ENCODE data around the gene FPGS.

Gene FPGS

GRCh38 chr9:127770583-127770904 lies 32.1 kb upstream of the FPGS start:
- in situ Hi-C loops (cut with MboI; ENCODE audit: low sequenced_read_pairs) = no loop called here

GRCh38 chr9:127770905-127771569 lies 31.6 kb upstream of the FPGS start:
- in situ Hi-C loops (cut with MboI; ENCODE audit: low sequenced_read_pairs) = no loop called here

DNA sequence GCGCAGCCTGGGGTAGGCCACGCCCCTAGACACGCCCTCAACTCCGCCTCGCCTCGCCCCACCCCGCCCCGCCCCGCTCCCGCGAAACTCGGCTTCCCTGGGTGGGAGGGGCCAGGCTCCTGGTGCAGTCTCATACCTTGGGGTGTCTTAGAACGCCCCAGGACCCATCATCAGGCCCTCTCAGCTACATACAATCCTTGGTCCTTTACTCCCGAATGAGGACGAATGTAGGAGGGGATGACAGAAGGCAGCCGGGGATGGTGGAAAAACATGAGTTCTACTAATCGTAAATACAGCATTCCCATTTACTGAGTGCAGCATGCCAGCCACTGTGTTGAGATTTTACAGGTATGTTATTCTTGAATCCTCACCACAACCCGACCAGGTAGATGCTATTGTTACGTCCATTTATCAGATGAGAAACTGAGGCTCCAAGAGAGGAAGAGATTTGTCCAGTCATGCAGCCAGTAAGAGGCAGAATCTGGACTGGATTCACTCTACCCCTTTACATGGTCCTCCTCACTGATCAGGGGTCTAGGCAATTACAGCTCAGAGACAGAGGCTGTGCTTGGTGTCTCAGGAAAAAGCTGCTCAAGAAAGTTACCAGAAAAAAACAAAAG lies 31.0 kb upstream of the FPGS start:
- in situ Hi-C loops (cut with MboI; ENCODE audit: low sequenced_read_pairs) = no loop called here

DNA sequence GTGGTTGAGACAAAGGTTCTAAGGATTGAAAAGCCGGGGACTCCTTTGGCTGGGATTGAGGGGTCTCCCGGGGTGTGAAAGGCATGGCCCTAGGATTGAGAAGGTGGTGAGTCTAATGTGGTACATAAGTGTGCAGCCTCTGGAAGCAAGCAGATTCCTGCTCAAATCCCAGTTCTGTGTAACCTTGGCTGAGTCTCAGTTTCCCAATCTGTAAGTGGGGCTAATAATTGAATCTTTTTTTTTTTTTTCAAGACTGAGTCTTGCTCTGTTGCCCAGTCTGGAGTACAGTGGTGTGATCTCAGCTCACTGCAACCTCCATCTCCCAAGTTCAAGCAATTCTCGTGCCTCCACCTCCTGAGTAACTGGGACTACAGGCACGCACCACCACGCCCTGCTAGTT lies 30.1 kb upstream of the FPGS start:
- in situ Hi-C loops (cut with MboI; ENCODE audit: low sequenced_read_pairs) = no loop called here

DNA sequence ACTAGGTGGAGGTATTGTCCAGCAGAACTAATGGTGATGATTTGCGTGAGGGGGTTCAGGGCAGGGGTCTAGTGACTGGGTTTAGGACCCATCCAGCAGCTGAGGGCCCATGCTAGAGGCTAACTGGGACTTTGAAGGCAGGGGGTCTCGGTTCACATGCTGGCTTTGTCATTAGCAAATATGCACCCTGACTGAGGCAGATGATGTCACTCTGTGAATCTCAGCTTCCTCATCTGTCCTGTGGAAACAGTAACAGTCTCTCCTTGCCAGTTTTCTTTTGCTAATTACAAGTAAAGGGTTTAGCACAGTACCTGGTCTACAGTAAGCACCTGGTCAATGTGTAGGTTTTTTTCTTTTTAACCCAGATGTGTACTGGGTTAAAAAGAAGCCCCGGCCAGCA lies 29.4 kb upstream of the FPGS start:
- in situ Hi-C loops (cut with MboI; ENCODE audit: low sequenced_read_pairs) = no loop called here

GRCh38 chr9:127773981-127774380 lies 28.7 kb upstream of the FPGS start:
- in situ Hi-C loops (cut with MboI; ENCODE audit: low sequenced_read_pairs) = no loop called here

- in situ Hi-C loops (cut with MboI; ENCODE audit: low sequenced_read_pairs) = no loop called here
Observed at GRCh38 chr9:127776195-127776923, 26.3 kb upstream of the FPGS start.

DNA sequence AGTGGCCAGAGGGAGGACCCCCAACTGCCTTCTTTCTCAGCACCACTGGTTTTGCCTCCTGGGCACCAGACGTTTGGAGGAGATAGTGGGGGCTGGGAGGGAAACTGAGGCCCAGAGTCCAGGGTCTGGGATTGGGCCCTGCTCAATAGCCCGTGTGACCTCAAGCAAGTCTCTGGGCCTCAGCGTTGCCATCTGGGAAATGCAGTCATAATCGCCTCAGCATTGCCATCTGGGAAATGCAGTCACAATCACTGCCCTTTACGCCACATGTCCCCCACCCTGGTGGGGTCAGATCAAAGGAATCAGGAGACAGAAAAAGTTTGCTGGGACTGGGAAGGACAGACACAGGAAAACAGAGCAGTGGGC lies 25.8 kb upstream of the FPGS start:
- in situ Hi-C loops (cut with MboI; ENCODE audit: low sequenced_read_pairs) = no loop called here

DNA sequence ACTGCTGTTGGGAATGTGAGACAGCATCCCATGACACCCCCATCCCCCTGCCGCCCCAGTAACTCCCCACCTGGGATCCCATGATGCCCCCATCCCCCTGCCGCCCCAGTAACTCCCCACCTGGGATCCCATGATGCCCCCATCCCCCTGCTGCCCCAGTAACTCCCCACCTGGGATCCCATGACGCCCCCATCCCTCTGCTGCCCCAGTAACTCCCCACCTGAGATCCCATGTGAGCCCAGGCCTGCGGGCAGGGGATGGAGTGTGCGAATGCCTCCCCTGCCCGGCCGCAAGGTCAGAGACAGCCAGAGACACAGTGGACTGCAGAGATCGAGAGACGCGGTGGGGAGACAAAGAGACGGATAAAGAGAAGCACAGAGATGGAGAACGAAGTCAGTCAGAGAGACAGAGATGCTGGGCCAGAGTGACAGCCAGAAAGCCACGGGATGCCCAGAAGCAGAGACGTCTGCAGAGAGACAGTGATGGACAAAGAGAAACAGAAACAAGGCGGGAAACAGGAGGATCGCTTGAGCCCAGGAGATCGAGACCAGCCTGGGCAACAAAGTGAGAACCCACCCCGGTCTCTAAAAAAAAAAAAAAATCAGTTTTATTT lies 25.2 kb upstream of the FPGS start:
- in situ Hi-C loops (cut with MboI; ENCODE audit: low sequenced_read_pairs) = no loop called here

DNA sequence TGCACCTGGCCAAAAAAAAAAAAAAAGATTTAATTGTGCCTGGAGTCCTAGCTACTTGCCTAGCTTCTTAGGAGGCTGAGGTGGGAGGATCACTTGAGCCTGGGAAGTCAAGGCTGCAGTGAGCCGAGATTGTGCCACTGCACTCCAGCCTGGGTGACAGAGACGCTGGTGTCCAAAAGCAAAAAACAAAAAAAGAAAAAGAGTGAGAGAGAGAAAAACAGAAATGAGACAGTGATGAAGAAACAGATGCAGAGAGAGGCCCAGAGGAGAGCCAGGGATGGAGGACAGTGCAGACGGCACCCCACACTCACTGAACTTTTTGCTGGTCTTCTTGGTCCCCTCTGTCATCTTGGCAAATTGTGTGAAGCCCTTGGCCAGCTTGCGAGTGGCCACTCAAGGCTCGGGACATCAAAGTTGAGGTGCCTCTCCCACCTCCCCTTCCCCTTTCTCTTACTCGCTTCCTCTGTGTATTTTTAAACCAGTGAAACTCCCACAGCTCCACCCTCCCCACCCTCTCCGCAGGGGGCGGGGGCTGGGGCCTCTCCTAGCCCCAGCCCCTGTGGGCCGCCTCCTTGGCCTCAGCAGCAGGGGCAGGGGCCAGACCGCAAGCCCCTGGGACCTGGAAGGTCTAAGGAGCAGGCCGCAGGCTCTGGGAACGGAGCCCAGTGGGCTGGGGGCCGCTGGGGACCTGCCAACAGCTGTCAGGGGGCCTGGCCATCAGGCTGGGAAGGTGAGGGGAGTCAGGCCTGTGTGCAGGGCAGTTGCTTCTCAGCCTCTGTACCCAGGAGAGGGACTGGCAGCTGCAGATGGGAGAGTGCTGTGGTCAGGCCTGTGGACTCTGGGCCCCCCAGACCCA lies 24.2 kb upstream of the FPGS start, which contains the start of gene SH2D3C:
Gene SH2D3C (minus strand): TSS at position 387 of the 856 bp plus-strand sequence. CDS start 39 bp downstream, at position 348.
- in situ Hi-C loops (cut with MboI; ENCODE audit: low sequenced_read_pairs) = no loop called here

DNA sequence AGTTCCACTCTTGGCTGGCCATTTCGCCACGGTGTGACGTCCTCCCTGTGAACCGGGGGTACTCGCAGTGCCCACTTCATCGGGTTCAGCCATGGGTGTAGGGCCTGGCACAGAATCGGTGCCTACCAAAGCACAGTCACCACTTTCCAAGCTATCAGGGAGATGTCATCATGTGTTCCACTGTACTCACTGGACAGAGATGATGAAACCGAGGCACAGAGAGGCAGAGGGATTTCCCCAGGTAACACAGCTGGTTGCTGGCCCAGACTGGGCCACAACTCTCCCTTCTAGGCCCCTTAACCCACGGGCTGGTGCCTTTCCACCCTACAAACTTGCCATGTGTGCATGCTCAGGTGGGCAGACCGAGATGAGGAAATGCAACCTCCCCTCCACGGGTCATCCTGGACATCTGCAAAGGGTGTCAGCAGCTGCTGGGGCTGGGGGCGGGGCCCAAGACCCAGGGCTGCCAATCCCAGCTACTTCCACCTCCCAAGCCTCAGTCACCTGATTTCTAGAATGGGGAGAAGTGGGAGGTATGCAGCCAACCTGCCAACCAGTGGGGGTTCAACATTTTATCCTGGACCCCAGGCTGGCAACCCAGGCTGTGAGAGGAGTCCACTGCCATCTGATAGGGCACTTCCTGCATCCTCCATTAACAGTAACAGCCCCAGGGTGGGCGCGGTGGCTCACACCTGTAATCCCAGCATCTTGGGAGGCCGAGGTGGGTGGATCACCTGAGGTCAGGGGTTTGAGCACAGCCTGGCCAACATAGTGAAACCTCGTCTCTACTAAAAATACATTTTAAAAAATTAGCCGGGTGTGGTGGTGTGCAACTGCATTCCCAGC lies 23.3 kb upstream of the FPGS start:
- in situ Hi-C loops (cut with MboI; ENCODE audit: low sequenced_read_pairs) = no loop called here

GRCh38 chr9:127780126-127780885 lies 22.4 kb upstream of the FPGS start:
- in situ Hi-C loops (cut with MboI; ENCODE audit: low sequenced_read_pairs) = loop anchor here (5.0 kb wide), 1 partner anchor 43 kb away; the partner anchor contains the start of gene TOR2A

DNA sequence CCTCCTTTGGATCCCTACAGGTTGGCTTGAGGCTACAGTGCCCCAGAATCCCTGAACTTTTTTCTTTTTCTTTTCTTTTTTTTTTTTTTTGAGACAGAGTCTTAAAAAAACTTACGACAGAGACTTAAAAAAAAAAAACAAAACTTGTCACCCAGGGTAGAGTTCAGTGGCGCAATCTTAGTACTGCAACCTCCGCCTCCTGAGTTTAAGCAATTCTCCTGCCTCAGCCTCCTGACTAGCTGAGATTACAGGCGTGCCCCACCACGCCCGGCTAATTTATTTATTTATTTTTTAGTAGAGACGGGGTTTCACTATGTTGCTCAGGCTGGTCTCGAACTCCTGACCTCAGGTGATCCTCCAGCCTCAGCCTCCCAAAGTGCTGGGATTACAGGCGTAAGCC lies 21.8 kb upstream of the FPGS start:
- in situ Hi-C loops (cut with MboI; ENCODE audit: low sequenced_read_pairs) = loop anchor here (5.0 kb wide), 1 partner anchor 44 kb away; the partner anchor contains the start of gene TOR2A

GRCh38 chr9:127781806-127782205 lies 20.9 kb upstream of the FPGS start:
- in situ Hi-C loops (cut with MboI; ENCODE audit: low sequenced_read_pairs) = loop anchor here (5.0 kb wide), 1 partner anchor 45 kb away; the partner anchor contains the start of gene TOR2A

- in situ Hi-C loops (cut with MboI; ENCODE audit: low sequenced_read_pairs) = loop anchor here (5.0 kb wide), 1 partner anchor 46 kb away; the partner anchor contains the start of gene TOR2A
Observed at GRCh38 chr9:127783111-127784008, 19.3 kb upstream of the FPGS start.

- in situ Hi-C loops (cut with MboI; ENCODE audit: low sequenced_read_pairs) = no loop called here
Observed at GRCh38 chr9:127785023-127785932, 17.4 kb upstream of the FPGS start.
